WTC11 (cell line): Measurements from ENCODE around the gene NEK5. TPM values are rescaled to one million over a fixed set of nuclear protein-coding genes. Genes with fewer than 3 reads are reported as not detected.

Source experiments
- ATAC-seq: fragments of 200-7000 bp; cut with Tn5 transposase; 2 replicates; pipeline ENCODE4 v1.10.0; 2021; ENCODE audit warnings: mild to moderate bottlenecking, moderate library complexity
- CTCF ChIA-PET: fragments of 300-600 bp; sonication (Branson Sonifier 250); formaldehyde crosslinking; loops from one replicate; lab custom pipeline; 2021; ENCODE audit warnings: antibody characterized with exemption; lab: Charles Lee
- POLR2A ChIA-PET: fragments of 350-600 bp; sonication (Branson Sonifier 250); formaldehyde crosslinking; loops from one replicate; lab custom pipeline; 2021; ENCODE audit warnings: antibody characterized with exemption; lab: Charles Lee
- DNase-seq: peaks from one replicate; pipeline ENCODE4 v3.0.0; 2021; ENCODE audit warnings: low spot score
- H3K27ac Mint-ChIP-seq: 2 replicates; pipeline ENCODE4 v1.8.0; 2021; ENCODE audit warnings: mixed read lengths
- H3K27me3 Mint-ChIP-seq: 2 replicates; pipeline ENCODE4 v1.8.0; 2021; ENCODE audit warnings: low read depth, mild to moderate bottlenecking, moderate library complexity, mixed read lengths
- H3K36me3 Mint-ChIP-seq: 2 replicates; pipeline ENCODE4 v1.8.0; 2021; ENCODE audit warnings: mixed read lengths
- H3K4me1 Mint-ChIP-seq: 2 replicates; pipeline ENCODE4 v1.8.0; 2022; ENCODE audit warnings: mixed read lengths
- H3K4me3 Mint-ChIP-seq: 2 replicates; pipeline ENCODE4 v1.8.0; 2021; ENCODE audit warnings: mild to moderate bottlenecking, moderate library complexity, mixed read lengths
- H3K9me3 Mint-ChIP-seq: 2 replicates; pipeline ENCODE4 v1.8.0; 2021; ENCODE audit warnings: mixed read lengths
- AFF4 ChIP-seq: sonication (generic); formaldehyde crosslinking; IDR thresholded peaks from 2 replicates; pipeline ENCODE4 v1.8.1; 2023; ENCODE audit warnings: mild to moderate bottlenecking, missing genetic modification reagents, borderline replicate concordance
- AR ChIP-seq: fragments of 250-450 bp; sonication (Bioruptor Pico); IDR thresholded peaks from 2 replicates; pipeline ENCODE4 v1.9.0; 2021; ENCODE audit warnings: mild to moderate bottlenecking
- JAZF1 ChIP-seq: fragments of 250-450 bp; sonication (Bioruptor Pico); IDR thresholded peaks from 2 replicates; pipeline ENCODE4 v1.9.0; 2021; ENCODE audit warnings: moderate library complexity, mild to moderate bottlenecking, inconsistent platforms
- JUN ChIP-seq: sonication (generic); formaldehyde crosslinking; IDR thresholded peaks from 2 replicates; pipeline ENCODE4 v1.8.0; 2023; ENCODE audit warnings: mild to moderate bottlenecking, missing genetic modification reagents
- NFATC4 ChIP-seq: fragments of 250-450 bp; sonication (Bioruptor Pico); IDR thresholded peaks from 2 replicates; pipeline ENCODE4 v1.9.0; 2021; ENCODE audit warnings: mild to moderate bottlenecking
- RELA ChIP-seq: sonication (generic); formaldehyde crosslinking; IDR thresholded peaks from 2 replicates; pipeline ENCODE4 v1.8.1; 2022; ENCODE audit warnings: missing genetic modification reagents, mild to moderate bottlenecking, borderline replicate concordance
- TCF7 ChIP-seq: sonication (generic); formaldehyde crosslinking; IDR thresholded peaks from 2 replicates; pipeline ENCODE4 v1.8.0; 2022; ENCODE audit warnings: mild to moderate bottlenecking, low read depth, missing genetic modification reagents, moderate library complexity
- USF2 ChIP-seq: sonication (generic); formaldehyde crosslinking; IDR thresholded peaks from 2 replicates; pipeline ENCODE4 v1.8.1; 2023; ENCODE audit warnings: mild to moderate bottlenecking, missing genetic modification reagents, moderate library complexity
- ZBTB43 ChIP-seq: sonication (generic); formaldehyde crosslinking; IDR thresholded peaks from 2 replicates; pipeline ENCODE4 v1.8.1; 2023; ENCODE audit warnings: mild to moderate bottlenecking, missing genetic modification reagents
- ZNF396 ChIP-seq: fragments of 250-450 bp; sonication (Bioruptor Pico); IDR thresholded peaks from 2 replicates; pipeline ENCODE4 v1.8.0; 2021; ENCODE audit warnings: mild to moderate bottlenecking, moderate library complexity, borderline replicate concordance
- ZNF416 ChIP-seq: fragments of 250-450 bp; sonication (Bioruptor Pico); IDR thresholded peaks from 2 replicates; pipeline ENCODE4 v1.9.0; 2021; ENCODE audit warnings: mild to moderate bottlenecking, inconsistent platforms
- ZNF423 ChIP-seq: fragments of 250-450 bp; sonication (Bioruptor Pico); IDR thresholded peaks from 2 replicates; pipeline ENCODE4 v2.1.2; 2022; ENCODE audit warnings: mild to moderate bottlenecking, moderate library complexity
- ZNF512 ChIP-seq: sonication (generic); formaldehyde crosslinking; IDR thresholded peaks from 2 replicates; pipeline ENCODE4 v1.8.1; 2022; ENCODE audit warnings: missing genetic modification reagents, borderline replicate concordance
- total RNA-seq: library from RNA; stranded (reverse); gene quantifications from 3 replicates; pipeline ENCODE4 v1.2.3, GENCODE V29; 2021
- TF ChIP-seq, protein P1 (sequence below): sonication (generic); formaldehyde crosslinking; conservative IDR thresholded peaks from 2 replicates; pipeline ENCODE4 v1.8.1; 2022; ENCODE audit warnings: mild to moderate bottlenecking, missing genetic modification reagents
- TF ChIP-seq, protein P2 (sequence below): fragments of 250-450 bp; sonication (Bioruptor Pico); IDR thresholded peaks from 2 replicates; pipeline ENCODE4 v2.1.2; 2022; ENCODE audit warnings: mild to moderate bottlenecking, moderate library complexity
- TF ChIP-seq, protein P3 (sequence below): sonication (generic); formaldehyde crosslinking; IDR thresholded peaks from 2 replicates; pipeline ENCODE4 v1.8.1; 2022; ENCODE audit warnings: mild to moderate bottlenecking, missing genetic modification reagents, moderate library complexity, borderline replicate concordance
- TF ChIP-seq, protein P4 (sequence below): sonication (generic); formaldehyde crosslinking; IDR thresholded peaks from 2 replicates; pipeline ENCODE4 v1.8.0; 2023; ENCODE audit warnings: mild to moderate bottlenecking, missing genetic modification reagents

NEK5 gene
- total RNA-seq, 1 experiment from 2014 or later: 0.55 TPM

DNA sequence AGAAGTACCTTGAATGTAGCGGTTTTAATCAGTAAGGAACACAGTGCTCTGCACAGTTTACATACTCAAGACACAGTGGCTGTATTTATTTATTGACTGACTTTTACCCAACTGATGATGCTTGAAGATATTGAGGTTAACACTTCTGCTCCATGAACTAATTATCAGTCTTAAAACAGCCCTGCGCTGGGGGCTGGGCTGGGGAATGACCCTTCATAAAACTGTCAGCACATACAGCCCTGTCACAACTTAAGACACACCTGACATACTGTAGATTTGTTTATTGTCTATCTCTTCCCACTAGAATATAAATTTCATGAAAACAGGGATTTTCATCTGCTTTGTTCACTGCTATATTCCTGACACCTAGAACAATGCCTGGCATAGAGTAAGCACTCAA lies 10.8 kb downstream of the NEK5 start:
- TF ChIP-seq ZNF423 (CRISPR knock-in tag) (no peak), ZNF512 (CRISPR knock-in tag) (no peak), JUN (no peak), ZNF396 (no peak), TCF7 (CRISPR knock-in tag) (no peak), NFATC4 (no peak), ZNF416 (CRISPR knock-in tag) (no peak), AR (CRISPR knock-in tag) (no peak), USF2 (CRISPR knock-in tag) (no peak), JAZF1 (CRISPR knock-in tag) (no peak), RELA (CRISPR knock-in tag) (no peak), ZBTB43 (no peak), AFF4 (CRISPR knock-in tag) (no peak)
- TF ChIP-seq, protein P1, sequence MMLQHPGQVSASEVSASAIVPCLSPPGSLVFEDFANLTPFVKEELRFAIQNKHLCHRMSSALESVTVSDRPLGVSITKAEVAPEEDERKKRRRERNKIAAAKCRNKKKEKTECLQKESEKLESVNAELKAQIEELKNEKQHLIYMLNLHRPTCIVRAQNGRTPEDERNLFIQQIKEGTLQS (CRISPR knock-in tag): no peak
- TF ChIP-seq, protein P2, sequence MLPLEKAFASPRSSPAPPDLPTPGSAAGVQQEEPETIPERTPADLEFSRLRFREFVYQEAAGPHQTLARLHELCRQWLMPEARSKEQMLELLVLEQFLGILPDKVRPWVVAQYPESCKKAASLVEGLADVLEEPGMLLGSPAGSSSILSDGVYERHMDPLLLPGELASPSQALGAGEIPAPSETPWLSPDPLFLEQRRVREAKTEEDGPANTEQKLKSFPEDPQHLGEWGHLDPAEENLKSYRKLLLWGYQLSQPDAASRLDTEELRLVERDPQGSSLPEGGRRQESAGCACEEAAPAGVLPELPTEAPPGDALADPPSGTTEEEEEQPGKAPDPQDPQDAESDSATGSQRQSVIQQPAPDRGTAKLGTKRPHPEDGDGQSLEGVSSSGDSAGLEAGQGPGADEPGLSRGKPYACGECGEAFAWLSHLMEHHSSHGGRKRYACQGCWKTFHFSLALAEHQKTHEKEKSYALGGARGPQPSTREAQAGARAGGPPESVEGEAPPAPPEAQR (CRISPR knock-in tag): no peak
- TF ChIP-seq, protein P3, sequence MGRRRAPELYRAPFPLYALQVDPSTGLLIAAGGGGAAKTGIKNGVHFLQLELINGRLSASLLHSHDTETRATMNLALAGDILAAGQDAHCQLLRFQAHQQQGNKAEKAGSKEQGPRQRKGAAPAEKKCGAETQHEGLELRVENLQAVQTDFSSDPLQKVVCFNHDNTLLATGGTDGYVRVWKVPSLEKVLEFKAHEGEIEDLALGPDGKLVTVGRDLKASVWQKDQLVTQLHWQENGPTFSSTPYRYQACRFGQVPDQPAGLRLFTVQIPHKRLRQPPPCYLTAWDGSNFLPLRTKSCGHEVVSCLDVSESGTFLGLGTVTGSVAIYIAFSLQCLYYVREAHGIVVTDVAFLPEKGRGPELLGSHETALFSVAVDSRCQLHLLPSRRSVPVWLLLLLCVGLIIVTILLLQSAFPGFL (CRISPR knock-in tag): no peak
- TF ChIP-seq, protein P4, sequence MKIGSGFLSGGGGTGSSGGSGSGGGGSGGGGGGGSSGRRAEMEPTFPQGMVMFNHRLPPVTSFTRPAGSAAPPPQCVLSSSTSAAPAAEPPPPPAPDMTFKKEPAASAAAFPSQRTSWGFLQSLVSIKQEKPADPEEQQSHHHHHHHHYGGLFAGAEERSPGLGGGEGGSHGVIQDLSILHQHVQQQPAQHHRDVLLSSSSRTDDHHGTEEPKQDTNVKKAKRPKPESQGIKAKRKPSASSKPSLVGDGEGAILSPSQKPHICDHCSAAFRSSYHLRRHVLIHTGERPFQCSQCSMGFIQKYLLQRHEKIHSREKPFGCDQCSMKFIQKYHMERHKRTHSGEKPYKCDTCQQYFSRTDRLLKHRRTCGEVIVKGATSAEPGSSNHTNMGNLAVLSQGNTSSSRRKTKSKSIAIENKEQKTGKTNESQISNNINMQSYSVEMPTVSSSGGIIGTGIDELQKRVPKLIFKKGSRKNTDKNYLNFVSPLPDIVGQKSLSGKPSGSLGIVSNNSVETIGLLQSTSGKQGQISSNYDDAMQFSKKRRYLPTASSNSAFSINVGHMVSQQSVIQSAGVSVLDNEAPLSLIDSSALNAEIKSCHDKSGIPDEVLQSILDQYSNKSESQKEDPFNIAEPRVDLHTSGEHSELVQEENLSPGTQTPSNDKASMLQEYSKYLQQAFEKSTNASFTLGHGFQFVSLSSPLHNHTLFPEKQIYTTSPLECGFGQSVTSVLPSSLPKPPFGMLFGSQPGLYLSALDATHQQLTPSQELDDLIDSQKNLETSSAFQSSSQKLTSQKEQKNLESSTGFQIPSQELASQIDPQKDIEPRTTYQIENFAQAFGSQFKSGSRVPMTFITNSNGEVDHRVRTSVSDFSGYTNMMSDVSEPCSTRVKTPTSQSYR: no peak
- H3K4me1 Mint-ChIP-seq: peaks cover 2% of the 10 kb centered on the region; the same call in 1 of the 2 replicates
- ATAC-seq (no peak), DNase-seq (no peak)
- CTCF ChIA-PET: interaction anchor here (1.7 kb wide), 1 partner anchor 10 kb away, joined by 6 read pairs; the partner anchor contains the start of gene NEK5
- H3K9me3 Mint-ChIP-seq: no peaks in the 10 kb centered on the region
- H3K27ac Mint-ChIP-seq: no peak overlapping the region
- no peaks in the 10 kb centered on the region; the same call in 1 of the 2 replicates for H3K27me3 Mint-ChIP-seq
- no peaks in the 10 kb centered on the region for H3K36me3 Mint-ChIP-seq
- POLR2A ChIA-PET: no interaction called here
- H3K4me3 Mint-ChIP-seq: no peak overlapping the region
